GM18861 (cell line): ENCODE results near the gene PACSIN3.
"Not testable (repeated sequence)": the region's sequence is repeated elsewhere in the genome, so short reads cannot be mapped to it uniquely, and the experiment has no call there.

Experiments
- ATAC-seq: cut with Tn5 transposase; IDR thresholded peaks from one replicate; pipeline ENCODE4 v1.9.1; 2021; ENCODE audit not compliant: unreplicated experiment

Gene PACSIN3

GRCh38 chr11:47186076-47186699 is at the start of gene PACSIN3:
Gene PACSIN3 (minus strand): TSS chr11:47186434. CDS start chr11:47182727, 3,707 bp downstream.
- no peak for ATAC-seq

GRCh38 chr11:47235163-47235562 is 48.9 kb upstream of the PACSIN3 start:
- no peak for ATAC-seq

- ATAC-seq: no peak
These were observed 48.5 kb upstream of the PACSIN3 start for GRCh38 chr11:47234669-47235100.

- ATAC-seq: no peak
These were observed 47.9 kb upstream of the PACSIN3 start for GRCh38 chr11:47233989-47234668.

- ATAC-seq: no peak
These were observed 46.8 kb upstream of the PACSIN3 start for GRCh38 chr11:47233051-47233450.

GRCh38 chr11:47229161-47229560 is 42.9 kb upstream of the PACSIN3 start:
- no peak for ATAC-seq

GRCh38 chr11:47225552-47226400 is 39.5 kb upstream of the PACSIN3 start:
- ATAC-seq: peak; percentile 82

- ATAC-seq: no peak
These were observed 36.5 kb upstream of the PACSIN3 start for GRCh38 chr11:47222696-47223095.

GRCh38 chr11:47220401-47220821 is 34.2 kb upstream of the PACSIN3 start:
- no peak for ATAC-seq

GRCh38 chr11:47216121-47216798 is 30.0 kb upstream of the PACSIN3 start:
- peak; percentile 35 for ATAC-seq

- ATAC-seq: peak; percentile 0
These were observed 29.2 kb upstream of the PACSIN3 start for GRCh38 chr11:47215366-47215910.

- ATAC-seq: peak; percentile 59
These were observed 27.8 kb upstream of the PACSIN3 start for GRCh38 chr11:47213950-47214565.

GRCh38 chr11:47212938-47213337 is 26.7 kb upstream of the PACSIN3 start:
- ATAC-seq: no peak

- no peak for ATAC-seq
These were observed 22.4 kb upstream of the PACSIN3 start for GRCh38 chr11:47208628-47209027.

- not testable (repeated sequence) for ATAC-seq
These were observed 21.8 kb upstream of the PACSIN3 start for GRCh38 chr11:47208008-47208552.

GRCh38 chr11:47207459-47207858 is 21.2 kb upstream of the PACSIN3 start:
- ATAC-seq: no peak

GRCh38 chr11:47206577-47206976 is 20.3 kb upstream of the PACSIN3 start:
- not testable (repeated sequence) for ATAC-seq

GRCh38 chr11:47204637-47204989 is 18.4 kb upstream of the PACSIN3 start:
- ATAC-seq: no peak

- no peak for ATAC-seq
These were observed 16.3 kb upstream of the PACSIN3 start for GRCh38 chr11:47202576-47202975.

GRCh38 chr11:47201015-47201414 is 14.8 kb upstream of the PACSIN3 start:
- no peak for ATAC-seq
